Skeletal muscle tissue (tissue), 5 donors: Measurements from ENCODE around the gene ZNF8. TPM values are rescaled to one million over a fixed set of nuclear protein-coding genes. Genes with fewer than 3 reads are reported as not detected.

Experiments used
- H3K27ac ChIP-seq: one replicate; pipeline ENCODE4 v1.7.0; 2013; ENCODE audit warnings: mild to moderate bottlenecking, low read depth, low read length, inconsistent platforms
- H3K27me3 ChIP-seq, 3 donors: one replicate each; pipeline ENCODE4 v1.7.0; 2013; ENCODE audit warnings: low read length in 3 of 3; ENCODE audit not compliant: control insufficient read depth in 3 of 3, insufficient read depth in 3 of 3
- H3K36me3 ChIP-seq, 3 donors: one replicate each; pipeline ENCODE4 v1.7.0; 2013; ENCODE audit warnings: low read length in 3 of 3; ENCODE audit not compliant: control insufficient read depth in 3 of 3, insufficient read depth in 3 of 3
- H3K4me1 ChIP-seq, 3 donors: one replicate each; pipeline ENCODE4 v1.7.0; 2013; ENCODE audit warnings: low read length in 3 of 3, mild to moderate bottlenecking in 3 of 3; ENCODE audit not compliant: control insufficient read depth in 3 of 3, insufficient read depth in 3 of 3
- H3K4me3 ChIP-seq, 3 donors: one replicate each; pipeline ENCODE4 v1.7.0; 2013; ENCODE audit warnings: low read length in 3 of 3
- H3K9ac ChIP-seq, 3 donors: one replicate each; pipeline ENCODE4 v1.7.0; 2013; ENCODE audit warnings: low read length in 3 of 3, mild to moderate bottlenecking in 3 of 3, moderate library complexity in 2 of 3, low read depth in 1 of 3
- H3K9me3 ChIP-seq, 3 donors: one replicate each; pipeline ENCODE4 v1.7.0; 2013; ENCODE audit warnings: low read length in 3 of 3; ENCODE audit not compliant: control insufficient read depth in 3 of 3
- small RNA-seq: library from RNA; depleted of rRNA; stranded (forward); fragments of <200 nt; gene quantifications from one replicate; pipeline ENCODE3, GENCODE V24; 2014
- total RNA-seq: library from RNA; depleted of rRNA; stranded (reverse); fragments of >200 nt; gene quantifications from one replicate; pipeline ENCODE4 v1.2.3, GENCODE V29; 2014
- donor health status: Osteomylitis.

The ZNF8 gene
- total RNA-seq, 1 donor from 2014 or later = 6.3 TPM

GRCh38 chr19:58351990-58352755 lies 73.4 kb downstream of the ZNF8 start:
- Histone ChIP-seq H3K27me3 (peaks cover 26 to 63% (median 51%) of the 10 kb centered on the region in 3 donors), H3K4me1 (peaks cover 14 to 18% (median 16%) of the 10 kb centered on the region in 3 donors), H3K9me3 (no peaks in the 10 kb centered on the region), H3K4me3 (no peak overlapping the region), H3K27ac (no peak overlapping the region), H3K9ac (no peak overlapping the region), H3K36me3 (no peaks in the 10 kb centered on the region)

Small RNA genes within 50 kb of the gene (small RNA-seq; reads per million reads assigned to genes)
- gene MIR6806 = 0.14 reads per million

Other genes starting within 250 kb of the ZNF8 start
- not detected for gene ZSCAN1, start 244.9 kb upstream of the ZNF8 start, total RNA-seq
- gene ZNF135, start 219.7 kb upstream of the ZNF8 start, total RNA-seq = 10.4 TPM
- gene ZSCAN18, start 180.7 kb upstream of the ZNF8 start, total RNA-seq = 50.6 TPM
- gene ZNF329, start 128.2 kb upstream of the ZNF8 start, total RNA-seq = 16.2 TPM
- 11.0 TPM for gene ZNF274, start 95.9 kb upstream of the ZNF8 start, total RNA-seq
- 26.1 TPM for gene ZNF544, start 50.0 kb upstream of the ZNF8 start, total RNA-seq
- gene ERVK3-1, start 26.4 kb downstream of the ZNF8 start, total RNA-seq = 14.1 TPM
- 2.6 TPM for gene ZSCAN22, start 48.0 kb downstream of the ZNF8 start, total RNA-seq
- under 0.01 TPM for gene A1BG, start 74.5 kb downstream of the ZNF8 start, total RNA-seq
- 2.1 TPM for gene ZNF497, start 83.8 kb downstream of the ZNF8 start, total RNA-seq
- gene ZNF837, start 102.1 kb downstream of the ZNF8 start, total RNA-seq = 0.52 TPM
- 3,737 TPM for gene RPS5, start 108.3 kb downstream of the ZNF8 start, total RNA-seq
- not detected for gene RNF225, start 116.7 kb downstream of the ZNF8 start, total RNA-seq
- 8.4 TPM for gene ZNF584, start 129.7 kb downstream of the ZNF8 start, total RNA-seq
- 9.9 TPM for gene ZNF132, start 161.2 kb downstream of the ZNF8 start, total RNA-seq
- gene ZNF324B, start 172.7 kb downstream of the ZNF8 start, total RNA-seq = 5.7 TPM
- 9.9 TPM for gene ZNF324, start 188.1 kb downstream of the ZNF8 start, total RNA-seq
- 3.1 TPM for gene ZNF446, start 197.4 kb downstream of the ZNF8 start, total RNA-seq
- 3.1 TPM for gene SLC27A5, start 233.0 kb downstream of the ZNF8 start, total RNA-seq
- gene ZBTB45, start 240.9 kb downstream of the ZNF8 start, total RNA-seq = 3.7 TPM